GM21619 (cell line): Measurements from ENCODE around the gene CCR8.
"Not testable (repeated sequence)": the region's sequence is repeated elsewhere in the genome, so short reads cannot be mapped to it uniquely, and the experiment has no call there.

ENCODE experiments used
- ATAC-seq: cut with Tn5 transposase; IDR thresholded peaks from one replicate; pipeline ENCODE4 v1.9.1; 2021; ENCODE audit not compliant: unreplicated experiment

CCR8 gene

GRCh38 chr3:39313289-39313688 is 16.2 kb upstream of the CCR8 start:
- ATAC-seq = no peak

GRCh38 chr3:39315420-39315819 is 14.1 kb upstream of the CCR8 start:
- no peak for ATAC-seq

- ATAC-seq = no peak
Observed at GRCh38 chr3:39317571-39318169, 11.8 kb upstream of the CCR8 start.

- no peak for ATAC-seq
Observed at GRCh38 chr3:39318301-39318700, 11.2 kb upstream of the CCR8 start.

GRCh38 chr3:39319249-39319648 is 10.3 kb upstream of the CCR8 start:
- no peak for ATAC-seq

- ATAC-seq = not testable (repeated sequence)
Observed at GRCh38 chr3:39321574-39321983, 7.9 kb upstream of the CCR8 start.

- ATAC-seq = not testable (repeated sequence)
Observed at GRCh38 chr3:39322209-39322715, 7.2 kb upstream of the CCR8 start.

- no peak for ATAC-seq
Observed at GRCh38 chr3:39322936-39323335, 6.6 kb upstream of the CCR8 start.

GRCh38 chr3:39323494-39323893 is 6.0 kb upstream of the CCR8 start:
- no peak for ATAC-seq

- ATAC-seq = no peak
Observed at GRCh38 chr3:39325236-39325635, 4.3 kb upstream of the CCR8 start.

GRCh38 chr3:39327053-39327745 is 2.3 kb upstream of the CCR8 start:
- ATAC-seq = peak; percentile 17

GRCh38 chr3:39327746-39328349 is 1.7 kb upstream of the CCR8 start:
- ATAC-seq = peak; percentile 68

- no peak for ATAC-seq
Observed at GRCh38 chr3:39330824-39331223, 1.3 kb downstream of the CCR8 start.

- ATAC-seq = no peak
Observed at GRCh38 chr3:39332525-39332924, 3.0 kb downstream of the CCR8 start.

GRCh38 chr3:39333607-39334006 is 4.1 kb downstream of the CCR8 start:
- no peak for ATAC-seq

GRCh38 chr3:39334205-39334604 is 4.7 kb downstream of the CCR8 start:
- ATAC-seq = no peak

GRCh38 chr3:39338201-39338600 is 8.7 kb downstream of the CCR8 start:
- no peak for ATAC-seq

- no peak for ATAC-seq
Observed at GRCh38 chr3:39339086-39339485, 9.6 kb downstream of the CCR8 start.

- ATAC-seq = no peak
Observed at GRCh38 chr3:39343076-39343717, 13.7 kb downstream of the CCR8 start.

- no peak for ATAC-seq
Observed at GRCh38 chr3:39343760-39344159, 14.3 kb downstream of the CCR8 start.

GRCh38 chr3:39344746-39345344 is 15.3 kb downstream of the CCR8 start:
- ATAC-seq = no peak
